Measurements from ENCODE around the gene CYP11A1.

Gene CYP11A1

GRCh38 chr15:74406517-74406916 lies 39.1 kb upstream of the CYP11A1 start:
- no peak for DNase-seq (ENCODE audit: low read depth)
- TF ChIP-seq CTCF (IDR thresholded peaks at IDR 0.05; ENCODE audit: insufficient read depth, low read depth, low read length, missing control alignments): no peak
- H3K4me3 ChIP-seq (ENCODE audit: low read depth, low read length): no peak overlapping the region

- TF ChIP-seq CTCF (IDR thresholded peaks at IDR 0.05; ENCODE audit: insufficient read depth, low read depth, low read length, missing control alignments): no peak
- DNase-seq (ENCODE audit: low read depth): no peak
- H3K4me3 ChIP-seq (ENCODE audit: low read depth, low read length): no peak overlapping the region
These were observed 38.4 kb upstream of the CYP11A1 start for GRCh38 chr15:74405823-74406222.

- peak overlapping the region; percentile 76 for H3K4me3 ChIP-seq (ENCODE audit: low read depth, low read length)
- DNase-seq (ENCODE audit: low read depth): peak; percentile 95
- TF ChIP-seq CTCF (IDR thresholded peaks at IDR 0.05; ENCODE audit: insufficient read depth, low read depth, low read length, missing control alignments): no peak
These were observed 36.6 kb upstream of the CYP11A1 start for GRCh38 chr15:74403991-74404563.

GRCh38 chr15:74403588-74403919 lies 36.1 kb upstream of the CYP11A1 start:
- peak overlapping the region; percentile 76 for H3K4me3 ChIP-seq (ENCODE audit: low read depth, low read length)
- peak; percentile 79 for DNase-seq (ENCODE audit: low read depth)
- no peak for TF ChIP-seq CTCF (IDR thresholded peaks at IDR 0.05; ENCODE audit: insufficient read depth, low read depth, low read length, missing control alignments)

GRCh38 chr15:74402873-74403587 lies 35.6 kb upstream of the CYP11A1 start:
- H3K4me3 ChIP-seq (ENCODE audit: low read depth, low read length): peak overlapping the region; percentile 76
- TF ChIP-seq CTCF (IDR thresholded peaks at IDR 0.05; ENCODE audit: insufficient read depth, low read depth, low read length, missing control alignments): no peak
- DNase-seq (ENCODE audit: low read depth): peak; percentile 94

GRCh38 chr15:74402337-74402841 lies 34.9 kb upstream of the CYP11A1 start:
- TF ChIP-seq CTCF (IDR thresholded peaks at IDR 0.05; ENCODE audit: insufficient read depth, low read depth, low read length, missing control alignments): no peak
- peak; percentile 57 for DNase-seq (ENCODE audit: low read depth)
- peak overlapping the region; percentile 76 for H3K4me3 ChIP-seq (ENCODE audit: low read depth, low read length)

Measured in GM12865 (cell line).